Esophagus muscularis mucosa (tissue), 4 donors: ENCODE measurements around the gene MPRIP.

Experiments used
- EP300 ChIP-seq: sonication (generic); formaldehyde crosslinking; IDR thresholded peaks from one replicate; pipeline ENCODE4 v1.6.1; 2017; ENCODE audit warnings: antibody characterized with exemption
- POLR2A ChIP-seq: fragments of 450-650 bp; IDR thresholded peaks from one replicate; pipeline ENCODE4 v1.6.1; 2017; ENCODE audit warnings: antibody characterized with exemption, moderate library complexity, mild to moderate bottlenecking, low read depth
- TF ChIP-seq, protein P1 (sequence below), 3 experiments: fragments of 200-600 bp in 2 of 3; fragments of 450-650 bp in 1 of 3; sonication (generic) in 2 of 3; IDR thresholded peaks; one replicate each; pipeline ENCODE4 v1.5.1; 2017 to 2019; ENCODE audit warnings: antibody characterized with exemption in 3 of 3, mild to moderate bottlenecking in 2 of 3, moderate library complexity in 1 of 3

DNA sequence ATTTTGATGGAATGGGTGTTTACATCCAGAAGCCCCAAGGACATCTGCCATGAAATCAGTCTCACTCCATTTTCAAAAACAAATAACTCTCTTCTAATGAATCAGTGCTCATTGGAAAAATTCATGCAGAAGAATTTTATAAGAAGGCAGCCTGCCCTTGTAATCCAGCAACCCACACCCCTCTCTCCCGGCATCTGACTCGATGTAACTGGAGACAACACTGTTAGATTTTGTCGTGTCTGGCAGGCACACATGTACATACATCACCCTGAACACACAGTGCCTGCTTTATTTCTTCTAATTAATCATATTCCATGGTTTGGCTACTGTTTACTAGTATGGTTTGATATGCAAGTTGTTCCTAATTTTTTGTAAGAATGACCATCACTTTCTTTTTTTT is 175.7 kb downstream of the MPRIP start:
- no peak for TF ChIP-seq POLR2A
- TF ChIP-seq, protein P1, sequence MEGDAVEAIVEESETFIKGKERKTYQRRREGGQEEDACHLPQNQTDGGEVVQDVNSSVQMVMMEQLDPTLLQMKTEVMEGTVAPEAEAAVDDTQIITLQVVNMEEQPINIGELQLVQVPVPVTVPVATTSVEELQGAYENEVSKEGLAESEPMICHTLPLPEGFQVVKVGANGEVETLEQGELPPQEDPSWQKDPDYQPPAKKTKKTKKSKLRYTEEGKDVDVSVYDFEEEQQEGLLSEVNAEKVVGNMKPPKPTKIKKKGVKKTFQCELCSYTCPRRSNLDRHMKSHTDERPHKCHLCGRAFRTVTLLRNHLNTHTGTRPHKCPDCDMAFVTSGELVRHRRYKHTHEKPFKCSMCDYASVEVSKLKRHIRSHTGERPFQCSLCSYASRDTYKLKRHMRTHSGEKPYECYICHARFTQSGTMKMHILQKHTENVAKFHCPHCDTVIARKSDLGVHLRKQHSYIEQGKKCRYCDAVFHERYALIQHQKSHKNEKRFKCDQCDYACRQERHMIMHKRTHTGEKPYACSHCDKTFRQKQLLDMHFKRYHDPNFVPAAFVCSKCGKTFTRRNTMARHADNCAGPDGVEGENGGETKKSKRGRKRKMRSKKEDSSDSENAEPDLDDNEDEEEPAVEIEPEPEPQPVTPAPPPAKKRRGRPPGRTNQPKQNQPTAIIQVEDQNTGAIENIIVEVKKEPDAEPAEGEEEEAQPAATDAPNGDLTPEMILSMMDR (IDR thresholded peaks at IDR 0.05) = no peak
- no peak for TF ChIP-seq EP300
